NT2/D1 (cell line): ENCODE results near the gene PTMS.

Source experiments
- DNase-seq: peaks from one replicate; pipeline ENCODE4 v3.0.0-alpha.2; 2011; ENCODE audit warnings: low read depth, low spot score
- H3K27me3 ChIP-seq: 2 replicates; pipeline ENCODE4 v1.6.0; 2011; ENCODE audit warnings: mild to moderate bottlenecking; ENCODE audit not compliant: insufficient read length, insufficient read depth
- H3K36me3 ChIP-seq: 2 replicates; pipeline ENCODE4 v1.6.1; 2011; ENCODE audit warnings: mild to moderate bottlenecking, low read length, mixed read lengths; ENCODE audit not compliant: insufficient read depth, insufficient read length
- H3K4me1 ChIP-seq: 2 replicates; pipeline ENCODE4 v1.5.1; 2011; ENCODE audit not compliant: insufficient read depth, insufficient read length
- H3K4me3 ChIP-seq: 2 replicates; pipeline ENCODE4 v1.5.1; 2011; ENCODE audit warnings: low read depth; ENCODE audit not compliant: insufficient read length
- H3K9ac ChIP-seq: 2 replicates; pipeline ENCODE4 v1.6.0; 2011; ENCODE audit warnings: low read depth; ENCODE audit not compliant: insufficient read length
- H3K9me3 ChIP-seq: 2 replicates; pipeline ENCODE4 v1.5.1; 2011; ENCODE audit warnings: mild to moderate bottlenecking, low read length; ENCODE audit not compliant: insufficient read depth
- SUZ12 ChIP-seq: IDR thresholded peaks from 2 replicates; pipeline ENCODE4 v1.6.1; 2011; ENCODE audit not compliant: insufficient read length, insufficient read depth; ENCODE audit errors: extremely low read depth
- YY1 ChIP-seq: IDR thresholded peaks from 2 replicates; pipeline ENCODE4 v1.6.1; 2011; ENCODE audit not compliant: insufficient read length, insufficient read depth
- ZNF274 ChIP-seq: IDR thresholded peaks from 2 replicates; pipeline ENCODE4 v1.6.1; 2011; ENCODE audit warnings: mild to moderate bottlenecking, low read depth, low read length

PTMS gene

DNA sequence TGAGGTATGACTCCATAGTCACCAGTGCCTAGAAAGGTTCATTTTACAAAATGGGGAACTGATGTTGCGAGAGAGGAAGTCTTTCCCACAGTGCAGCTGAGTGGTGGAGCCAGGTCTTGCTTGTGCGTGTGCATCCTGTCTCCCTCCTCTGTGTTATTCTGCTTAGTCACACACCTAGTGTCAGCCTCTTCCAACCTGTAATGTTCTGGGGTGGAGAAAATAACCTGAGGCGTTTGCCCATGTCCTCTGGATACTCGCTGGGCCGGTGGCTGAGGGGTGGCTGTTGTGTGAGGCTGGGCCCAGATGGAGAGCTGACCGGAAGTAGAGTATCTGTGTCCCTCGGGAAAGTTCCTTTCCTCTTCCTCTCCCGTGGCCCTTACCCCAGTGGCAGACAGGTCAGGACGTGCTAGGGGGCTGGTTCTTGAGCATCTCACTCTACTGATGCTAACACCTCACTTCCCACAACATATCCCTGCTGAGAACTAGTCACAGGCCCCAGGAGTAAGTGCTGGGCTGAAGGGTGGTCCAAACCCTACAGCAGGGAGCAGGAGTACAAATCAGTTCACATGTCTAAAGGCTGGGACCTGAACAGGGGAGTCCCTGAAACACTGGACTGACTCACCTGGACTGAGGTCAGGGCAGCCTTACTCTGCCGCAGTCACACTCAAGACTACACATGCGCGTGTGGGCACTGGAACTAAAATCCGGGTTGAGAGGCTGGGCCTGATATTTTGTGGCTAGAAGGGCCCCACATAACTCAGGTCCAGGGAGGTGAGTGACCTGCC, 20.2 kb upstream of the PTMS start:
- Histone ChIP-seq H3K36me3 (peaks cover 59% of the 10 kb centered on the region), H3K4me3 (no peak overlapping the region)

GRCh38 chr12:6747216-6747615, 18.9 kb upstream of the PTMS start:
- DNase-seq = no peak
- Histone ChIP-seq H3K27me3 (no peaks in the 10 kb centered on the region), H3K9ac (no peak overlapping the region), H3K9me3 (no peaks in the 10 kb centered on the region), H3K4me3 (no peak overlapping the region), H3K36me3 (peaks cover 72% of the 10 kb centered on the region), H3K4me1 (peaks cover 18% of the 10 kb centered on the region)
- TF ChIP-seq SUZ12 (no peak), YY1 (no peak), ZNF274 (no peak)

More for the DNA sequence above, 20.2 kb upstream of the PTMS start:
- Histone ChIP-seq H3K27me3 (no peaks in the 10 kb centered on the region), H3K9ac (peak overlapping the region; percentile 7), H3K9me3 (no peaks in the 10 kb centered on the region), H3K4me1 (peaks cover 12% of the 10 kb centered on the region)
- DNase-seq = no peak
- TF ChIP-seq YY1 (no peak), ZNF274 (no peak), SUZ12 (no peak)

GRCh38 chr12:6748761-6749160, 17.4 kb upstream of the PTMS start:
- peaks cover 73% of the 10 kb centered on the region for H3K36me3 ChIP-seq
- no peaks in the 10 kb centered on the region for H3K27me3 ChIP-seq
- DNase-seq = no peak
- H3K4me1 ChIP-seq = peaks cover 19% of the 10 kb centered on the region
- no peaks in the 10 kb centered on the region for H3K9me3 ChIP-seq
- H3K9ac ChIP-seq = no peak overlapping the region
- no peak overlapping the region for H3K4me3 ChIP-seq
- TF ChIP-seq ZNF274 (no peak), YY1 (no peak), SUZ12 (no peak)

DNA sequence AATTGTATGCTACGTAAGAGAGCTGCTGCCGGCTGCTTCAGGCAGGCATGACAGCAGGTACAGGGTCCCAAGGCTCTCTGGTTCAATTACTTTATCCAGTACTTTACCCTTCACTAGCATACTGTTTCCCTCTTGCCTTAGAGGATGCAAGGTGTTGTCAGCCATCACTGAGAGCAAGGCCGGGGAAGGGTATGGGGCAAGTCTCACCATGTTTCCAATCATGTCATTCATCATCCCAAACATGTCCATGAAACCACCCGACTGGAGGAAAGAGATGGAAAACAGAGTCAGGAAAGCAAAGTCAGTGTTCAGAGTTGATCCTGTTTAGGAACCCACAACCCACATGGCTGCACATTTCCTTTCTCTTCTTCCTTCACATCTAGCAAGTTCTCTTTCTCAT, 15.7 kb upstream of the PTMS start:
- Histone ChIP-seq H3K9me3 (no peaks in the 10 kb centered on the region), H3K27me3 (no peaks in the 10 kb centered on the region), H3K4me3 (no peak overlapping the region), H3K36me3 (peaks cover 69% of the 10 kb centered on the region), H3K9ac (no peak overlapping the region), H3K4me1 (peaks cover 14% of the 10 kb centered on the region)
- no peak for DNase-seq
- no peak for TF ChIP-seq YY1
- TF ChIP-seq ZNF274 = no peak

DNA sequence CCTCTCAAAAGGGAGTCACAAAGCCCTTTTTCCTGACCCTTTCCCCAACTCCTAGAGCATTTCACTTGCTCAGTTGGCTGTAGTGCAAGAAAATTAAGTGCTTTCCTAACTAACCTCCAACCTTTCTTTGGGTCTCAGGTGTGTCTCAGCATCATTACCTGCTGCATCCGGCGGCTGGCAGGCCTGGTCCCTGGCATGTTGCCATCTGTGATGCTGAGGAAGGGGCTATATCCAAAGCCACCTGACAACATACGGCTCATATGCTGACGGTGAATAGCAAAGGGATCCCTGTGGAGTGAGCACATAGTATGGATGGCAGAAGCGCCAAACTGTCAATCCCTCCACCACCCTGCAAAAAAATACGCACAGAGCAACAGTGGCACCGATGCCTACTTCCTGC, 14.4 kb upstream of the PTMS start:
- Histone ChIP-seq H3K9ac (peak overlapping the region; percentile 100), H3K4me3 (peak overlapping the region; percentile 99), H3K27me3 (no peaks in the 10 kb centered on the region), H3K4me1 (peaks cover 9% of the 10 kb centered on the region), H3K9me3 (no peaks in the 10 kb centered on the region), H3K36me3 (peaks cover 56% of the 10 kb centered on the region)
- TF ChIP-seq SUZ12 = no peak
- no peak for TF ChIP-seq YY1
- TF ChIP-seq ZNF274 = no peak
- DNase-seq = no peak

- TF ChIP-seq SUZ12 (no peak), ZNF274 (no peak), YY1 (no peak)
- peak; percentile 80 for DNase-seq
- Histone ChIP-seq H3K4me1 (peaks cover 12% of the 10 kb centered on the region), H3K4me3 (peak overlapping the region; percentile 99), H3K9me3 (no peaks in the 10 kb centered on the region), H3K36me3 (peaks cover 50% of the 10 kb centered on the region), H3K9ac (peak overlapping the region; percentile 100), H3K27me3 (no peaks in the 10 kb centered on the region)
Observed at GRCh38 chr12:6752167-6752920, 13.8 kb upstream of the PTMS start.

DNA sequence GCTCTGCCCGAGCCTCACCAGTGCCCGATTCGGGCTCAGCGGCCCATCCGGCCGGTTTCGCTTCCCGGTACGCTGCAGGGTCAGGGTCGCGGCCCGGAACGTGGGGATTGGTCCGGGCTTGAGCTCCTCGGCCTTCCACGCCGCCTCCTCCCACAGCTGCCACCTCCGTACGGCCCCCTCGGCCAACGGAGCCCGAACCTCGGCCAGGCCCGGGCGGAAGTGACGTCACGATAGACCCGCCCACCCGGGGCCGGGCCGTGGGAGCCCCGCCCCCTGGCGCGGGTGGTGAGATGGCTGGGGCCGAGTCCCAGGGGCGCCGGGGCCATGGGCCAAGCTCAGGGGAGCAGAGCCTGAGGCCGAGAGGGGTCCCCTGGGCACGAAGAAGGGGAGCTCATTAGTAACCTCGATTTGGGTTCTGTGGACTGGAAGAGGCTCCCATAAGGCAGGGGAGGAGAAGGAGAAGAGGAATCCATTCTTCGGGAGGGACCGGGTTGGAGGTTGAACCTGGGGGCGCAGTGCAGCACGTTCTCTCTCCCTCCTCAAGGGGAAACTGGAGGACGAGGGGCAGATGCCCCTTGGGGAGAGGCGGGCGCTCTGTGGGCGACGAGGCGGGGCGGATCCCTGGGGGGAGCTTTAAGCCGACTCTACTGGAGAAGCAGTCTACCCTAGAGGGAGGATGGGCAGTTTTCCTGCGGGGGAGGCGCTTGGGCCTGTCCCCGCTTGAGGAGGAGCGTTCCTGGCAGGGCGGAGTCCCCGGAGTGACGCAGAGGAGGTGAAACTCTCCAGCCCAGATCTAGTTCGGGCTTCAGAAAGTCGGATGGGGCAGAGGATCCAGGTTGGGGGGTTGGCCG, 13.0 kb upstream of the PTMS start, which contains the start of gene MLF2:
Gene MLF2 (minus strand): TSS at position 221 of the 851 bp plus-strand sequence. CDS start 807 bp downstream, outside the sequence.
- H3K9me3 ChIP-seq = no peaks in the 10 kb centered on the region
- H3K9ac ChIP-seq = peak within 1 kb of the TSS; percentile 100
- peak; percentile 100 for DNase-seq
- peaks cover 13% of the 10 kb centered on the region for H3K4me1 ChIP-seq
- peak within 1 kb of the TSS; percentile 99 for H3K4me3 ChIP-seq
- H3K36me3 ChIP-seq = peaks cover 42% of the 10 kb centered on the region
- no peaks in the 10 kb centered on the region for H3K27me3 ChIP-seq
- TF ChIP-seq SUZ12 = no peak
- TF ChIP-seq ZNF274 = no peak
- no peak for TF ChIP-seq YY1
